ENCODE results near the gene UBQLN4.

DNA sequence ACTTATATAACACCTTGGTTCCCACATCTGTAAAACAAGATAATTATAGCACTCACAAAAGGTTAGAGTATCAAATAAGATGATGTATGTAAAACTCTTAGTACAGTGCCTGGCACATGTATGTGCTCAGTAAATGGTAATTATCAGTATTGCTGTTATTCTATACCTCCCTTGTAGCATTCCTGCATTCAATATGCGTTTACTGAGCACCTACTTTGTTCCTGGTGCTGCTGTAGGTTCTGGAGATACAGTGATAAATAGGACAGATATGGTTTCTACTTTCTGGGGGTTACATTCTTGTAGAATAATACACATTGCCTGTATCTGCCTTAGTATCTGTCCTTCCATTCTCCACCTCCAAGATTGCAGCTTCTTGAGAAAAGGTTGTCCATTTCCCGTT is 31.6 kb downstream of the UBQLN4 start:
- no peak for TF ChIP-seq YY1 (IDR thresholded peaks at IDR 0.05; ENCODE audit: insufficient read depth, insufficient read length)
- no peak for TF ChIP-seq ZNF274 (IDR thresholded peaks at IDR 0.05; ENCODE audit: low read depth, low read length)
- no peak for TF ChIP-seq SUZ12 (IDR thresholded peaks at IDR 0.05; ENCODE audit: extremely low read depth, insufficient read depth, insufficient read length)

All from NT2/D1 (cell line).